HepG2 (cell line): ENCODE results near the gene IL1RAPL2. TPM values are rescaled to one million over a fixed set of nuclear protein-coding genes. Genes with fewer than 3 reads are reported as not detected.

Experiments
- ATAC-seq: fragments of 200-7000 bp; cut with Tn5 transposase; 3 replicates; pipeline ENCODE4 v1.9.1; 2020; ENCODE audit warnings: mild to moderate bottlenecking, moderate library complexity
- BruUV-seq: library from RNA; stranded (reverse); fragments of 400-500 nt; replicated peaks from 2 replicates; lab custom pipeline; 2021; lab: Mats Ljungman, UMichigan
- CTCF ChIA-PET: fragments of 300-600 bp; formaldehyde crosslinking; extraction: SDS; loops from one replicate; lab custom pipeline; 2021; ENCODE audit warnings: low total read pairs, inconsistent platforms, low intra/inter-chr PET ratio; lab: Yijun Ruan, JAX
- POLR2A ChIA-PET: fragments of 350-600 bp; sonication (Branson Sonifier 250); formaldehyde crosslinking; loops from one replicate; lab custom pipeline; 2020; ENCODE audit warnings: antibody characterized with exemption, inconsistent platforms; lab: Yijun Ruan, JAX
- DNase-seq: peaks from one replicate; pipeline ENCODE4 v3.0.0-alpha.2; 2015; ENCODE audit warnings: low spot score
- FAIRE-seq: peaks from 3 replicates; lab custom pipeline; 2011; peaks lifted over from hg19 to GRCh38; lab: Jason Lieb, UNC
- H2AFZ ChIP-seq: one replicate; pipeline ENCODE4 v1.6.1; 2011; ENCODE audit warnings: low read length, inconsistent platforms
- H3K27ac ChIP-seq: fragments of 300-600 bp; 3 replicates; pipeline ENCODE4 v1.8.0; 2011; ENCODE audit warnings: mixed run types, mild to moderate bottlenecking, mixed read lengths, low read length, inconsistent platforms; ENCODE audit not compliant: insufficient read depth; ENCODE audit errors: extremely low read length
- H3K27me3 ChIP-seq, 2 experiments: fragments of 200-600 bp in 1 of 2; 2 replicates in 1 of 2; 3 replicates in 1 of 2; pipeline versions ENCODE4 v1.6.0 to v1.8.0; 2011; ENCODE audit warnings: low read length in 2 of 2, mild to moderate bottlenecking in 2 of 2, moderate library complexity in 2 of 2, inconsistent platforms in 1 of 2; ENCODE audit not compliant: insufficient read depth in 2 of 2, control insufficient read depth in 1 of 2
- H3K36me3 ChIP-seq, 2 experiments: fragments of 200-600 bp in 1 of 2; replicated peaks in 1 of 2; 2 replicates in 1 of 2; 3 replicates in 1 of 2; pipeline versions ENCODE4 v1.5.1 to v1.8.0; 2011; ENCODE audit warnings: low read length in 2 of 2, inconsistent platforms in 1 of 2; ENCODE audit not compliant: insufficient read depth in 2 of 2, control insufficient read depth in 1 of 2
- H3K4me1 ChIP-seq: 2 replicates; pipeline ENCODE4 v1.5.1; 2012; ENCODE audit warnings: low read length, inconsistent platforms; ENCODE audit not compliant: insufficient read depth
- H3K4me2 ChIP-seq: 2 replicates; pipeline ENCODE4 v1.6.0; 2011; ENCODE audit warnings: low read depth, low read length, inconsistent platforms
- H3K4me3 ChIP-seq, 3 experiments: fragments of 200-600 bp in 1 of 3; sonication (generic), shearing (Covaris generic) in 1 of 3; replicated peaks in 1 of 3; 2 replicates each; pipeline ENCODE4 v1.5.1; 2011 to 2016; ENCODE audit warnings: low read length in 3 of 3, inconsistent platforms in 2 of 3, low read depth in 2 of 3, mild to moderate bottlenecking in 2 of 3, control low read depth in 1 of 3, mixed read lengths in 1 of 3; ENCODE audit not compliant: insufficient read depth in 1 of 3
- H3K79me2 ChIP-seq: one replicate; pipeline ENCODE4 v1.6.1; 2011; ENCODE audit warnings: low read length, inconsistent platforms; ENCODE audit not compliant: insufficient read depth
- H3K9ac ChIP-seq: 2 replicates; pipeline ENCODE4 v1.6.0; 2011; ENCODE audit warnings: mild to moderate bottlenecking, low read depth, low read length, inconsistent platforms; ENCODE audit not compliant: insufficient read depth
- H3K9me3 ChIP-seq: 2 replicates; pipeline ENCODE4 v1.5.1; 2012; ENCODE audit warnings: mild to moderate bottlenecking, low read length
- H4K20me1 ChIP-seq: 2 replicates; pipeline ENCODE4 v1.6.0; 2011; ENCODE audit warnings: inconsistent platforms, mild to moderate bottlenecking, low read length, moderate library complexity; ENCODE audit not compliant: insufficient read depth
- GATAD1 ChIP-seq: IDR thresholded peaks from 2 replicates; pipeline ENCODE4 v1.6.1; 2016; ENCODE audit warnings: missing genetic modification reagents, missing compliant biosample characterization
- NKX3-1 ChIP-seq: sonication (generic); formaldehyde crosslinking; IDR thresholded peaks from 2 replicates; pipeline ENCODE4 v1.5.0; 2020; ENCODE audit warnings: missing genetic modification reagents
- PRPF4 ChIP-seq: fragments of 200-400 bp; formaldehyde crosslinking; IDR thresholded peaks from 2 replicates; pipeline ENCODE4 v1.6.1; 2016; ENCODE audit warnings: low read length, low read depth; ENCODE audit not compliant: poor library complexity, severe bottlenecking
- RAD21 ChIP-seq: fragments of 450-650 bp; formaldehyde crosslinking; IDR thresholded peaks from 2 replicates; pipeline ENCODE4 v1.5.0; 2020; ENCODE audit warnings: mild to moderate bottlenecking
- STAT5B ChIP-seq: sonication (generic); formaldehyde crosslinking; IDR thresholded peaks from 2 replicates; pipeline ENCODE4 v1.4.0; 2020; ENCODE audit warnings: missing genetic modification reagents
- ZNF350 ChIP-seq: sonication (generic); formaldehyde crosslinking; IDR thresholded peaks from 2 replicates; pipeline ENCODE4 v1.4.0; 2020; ENCODE audit warnings: mild to moderate bottlenecking, low read depth, missing genetic modification reagents, borderline replicate concordance
- ZNF629 ChIP-seq: sonication (generic); formaldehyde crosslinking; conservative IDR thresholded peaks from 2 replicates; pipeline ENCODE4 v1.5.0; 2020; ENCODE audit warnings: missing genetic modification reagents
- ZNF883 ChIP-seq: sonication (generic); formaldehyde crosslinking; IDR thresholded peaks from 2 replicates; pipeline ENCODE4 v1.5.1; 2020; ENCODE audit warnings: mild to moderate bottlenecking, missing genetic modification reagents; ENCODE audit errors: not compliant biosample characterization
- ZSCAN29 ChIP-seq: sonication (generic); formaldehyde crosslinking; conservative IDR thresholded peaks from 2 replicates; pipeline ENCODE4 v1.4.0; 2020; ENCODE audit warnings: mild to moderate bottlenecking, missing genetic modification reagents
- WGBS: methylation state at CpG from one replicate; pipeline ENCODE4 v1.1.6; 2017; ENCODE audit warnings: low lambda C conversion rate; 5-methylcytosine and 5-hydroxymethylcytosine counted together
- in situ Hi-C: cut with HindIII; loops from 2 replicates; pipeline ENCODE4 v1.10.0; 2017; ENCODE audit warnings: low pct_unique_long_range_greater_than_20kb; ENCODE audit not compliant: extremely low pct_ligation_motif_present
- intact Hi-C: fragments of 100-400 bp; cut with micrococcal nuclease; formaldehyde crosslinking; loops from one replicate; pipeline ENCODE4 v1.10.0; 2022; ENCODE audit not compliant: unreplicated experiment
- polyA plus RNA-seq, 8 experiments: library from polyadenylated mRNA; depleted of rRNA in 3 of 8; stranded (reverse) in 7 of 8; unstranded in 1 of 8; fragments of >200 nt; fragmentation: Illumina TruSeq in 4 of 8; extraction: Trizol in 4 of 8; gene quantifications; 2 replicates each; pipeline versions ENCODE4 v1.2.1 to v1.2.3, GENCODE V29; 2011 to 2016; ENCODE audit warnings: low read depth in 4 of 8, missing spikeins in 1 of 8, mixed read lengths in 1 of 8; ENCODE audit not compliant: insufficient read depth in 1 of 8
- total RNA-seq, 5 experiments: library from RNA; depleted of rRNA; stranded (reverse); fragments of >200 nt; fragmentation: Illumina TruSeq; extraction: Trizol; gene quantifications; 2 replicates each; pipeline ENCODE4 v1.2.3, GENCODE V29; 2016; ENCODE audit warnings: low read depth in 1 of 5
- TF ChIP-seq, protein P1 (sequence below): sonication (generic); formaldehyde crosslinking; IDR thresholded peaks from 2 replicates; pipeline ENCODE4 v1.4.0; 2020; ENCODE audit warnings: mild to moderate bottlenecking, low read depth, missing genetic modification reagents
- TF ChIP-seq, protein P2 (sequence below): sonication (generic); formaldehyde crosslinking; IDR thresholded peaks from 2 replicates; pipeline ENCODE4 v1.4.0; 2020; ENCODE audit warnings: missing genetic modification reagents, mild to moderate bottlenecking, borderline replicate concordance
- TF ChIP-seq, protein P3 (sequence below): sonication (generic); formaldehyde crosslinking; IDR thresholded peaks from 2 replicates; pipeline ENCODE4 v1.5.1; 2020; ENCODE audit warnings: missing genetic modification reagents, mild to moderate bottlenecking, borderline replicate concordance
- TF ChIP-seq, protein P4 (sequence below): sonication (generic); formaldehyde crosslinking; conservative IDR thresholded peaks from 2 replicates; pipeline ENCODE4 v1.4.0; 2020; ENCODE audit warnings: missing genetic modification reagents

Gene IL1RAPL2
- total and polyA plus RNA-seq, 2 of the 13 experiments (the other 11 are each of a cell fraction or from before 2014, with no cell fraction given), result not detected

DNA sequence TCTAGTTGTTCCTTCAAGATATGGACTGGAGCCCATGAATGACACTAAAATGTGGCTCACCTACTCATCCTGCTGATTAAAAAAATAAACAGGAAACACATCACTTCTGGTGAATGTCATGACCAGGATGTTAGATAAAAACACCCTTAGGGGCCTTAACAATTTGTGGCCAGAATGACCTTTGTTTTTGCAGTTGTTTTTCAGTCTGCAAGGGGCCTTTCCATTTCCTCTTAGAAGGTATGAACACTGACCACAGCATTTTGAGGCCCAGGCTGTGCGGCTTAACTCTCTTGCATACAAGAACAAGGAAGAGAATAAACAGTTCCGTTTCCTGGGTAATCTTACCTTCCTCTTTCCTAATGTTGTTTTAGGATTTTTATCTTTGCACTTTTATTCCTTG is 113.2 kb downstream of the IL1RAPL2 start:
- Histone ChIP-seq H3K4me1 (no peaks in the 10 kb centered on the region), H3K9ac (no peak overlapping the region), H4K20me1 (no peaks in the 10 kb centered on the region), H3K36me3 (no peaks in the 10 kb centered on the region), H2AFZ (no peak overlapping the region), H3K4me3 (no peak overlapping the region), H3K27ac (no peak overlapping the region), H3K9me3 (no peaks in the 10 kb centered on the region), H3K27me3 (no peaks in the 10 kb centered on the region), H3K79me2 (no peaks in the 10 kb centered on the region), H3K4me2 (no peak overlapping the region)
- no peak for ATAC-seq
- CTCF ChIA-PET, result no interaction called here
- POLR2A ChIA-PET, result no interaction called here
- in situ Hi-C loops, result no loop called here
- intact Hi-C loops, result no loop called here
- 50% methylated on average over 2 of the region's 2 CpGs for WGBS
- DNase-seq, result no peak
- BruUV-seq, result no TSS peak
- FAIRE-seq, result no peak
- TF ChIP-seq STAT5B, result no peak
- TF ChIP-seq NKX3-1 (CRISPR knock-in tag), result no peak
- TF ChIP-seq, protein P1, sequence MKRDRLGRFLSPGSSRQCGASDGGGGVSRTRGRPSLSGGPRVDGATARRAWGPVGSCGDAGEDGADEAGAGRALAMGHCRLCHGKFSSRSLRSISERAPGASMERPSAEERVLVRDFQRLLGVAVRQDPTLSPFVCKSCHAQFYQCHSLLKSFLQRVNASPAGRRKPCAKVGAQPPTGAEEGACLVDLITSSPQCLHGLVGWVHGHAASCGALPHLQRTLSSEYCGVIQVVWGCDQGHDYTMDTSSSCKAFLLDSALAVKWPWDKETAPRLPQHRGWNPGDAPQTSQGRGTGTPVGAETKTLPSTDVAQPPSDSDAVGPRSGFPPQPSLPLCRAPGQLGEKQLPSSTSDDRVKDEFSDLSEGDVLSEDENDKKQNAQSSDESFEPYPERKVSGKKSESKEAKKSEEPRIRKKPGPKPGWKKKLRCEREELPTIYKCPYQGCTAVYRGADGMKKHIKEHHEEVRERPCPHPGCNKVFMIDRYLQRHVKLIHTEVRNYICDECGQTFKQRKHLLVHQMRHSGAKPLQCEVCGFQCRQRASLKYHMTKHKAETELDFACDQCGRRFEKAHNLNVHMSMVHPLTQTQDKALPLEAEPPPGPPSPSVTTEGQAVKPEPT (CRISPR knock-in tag), result no peak
- TF ChIP-seq ZNF883 (CRISPR knock-in tag), result no peak
- no peak for TF ChIP-seq GATAD1 (CRISPR knock-in tag)
- TF ChIP-seq RAD21 (CRISPR knock-in tag), result no peak
- TF ChIP-seq, protein P2, sequence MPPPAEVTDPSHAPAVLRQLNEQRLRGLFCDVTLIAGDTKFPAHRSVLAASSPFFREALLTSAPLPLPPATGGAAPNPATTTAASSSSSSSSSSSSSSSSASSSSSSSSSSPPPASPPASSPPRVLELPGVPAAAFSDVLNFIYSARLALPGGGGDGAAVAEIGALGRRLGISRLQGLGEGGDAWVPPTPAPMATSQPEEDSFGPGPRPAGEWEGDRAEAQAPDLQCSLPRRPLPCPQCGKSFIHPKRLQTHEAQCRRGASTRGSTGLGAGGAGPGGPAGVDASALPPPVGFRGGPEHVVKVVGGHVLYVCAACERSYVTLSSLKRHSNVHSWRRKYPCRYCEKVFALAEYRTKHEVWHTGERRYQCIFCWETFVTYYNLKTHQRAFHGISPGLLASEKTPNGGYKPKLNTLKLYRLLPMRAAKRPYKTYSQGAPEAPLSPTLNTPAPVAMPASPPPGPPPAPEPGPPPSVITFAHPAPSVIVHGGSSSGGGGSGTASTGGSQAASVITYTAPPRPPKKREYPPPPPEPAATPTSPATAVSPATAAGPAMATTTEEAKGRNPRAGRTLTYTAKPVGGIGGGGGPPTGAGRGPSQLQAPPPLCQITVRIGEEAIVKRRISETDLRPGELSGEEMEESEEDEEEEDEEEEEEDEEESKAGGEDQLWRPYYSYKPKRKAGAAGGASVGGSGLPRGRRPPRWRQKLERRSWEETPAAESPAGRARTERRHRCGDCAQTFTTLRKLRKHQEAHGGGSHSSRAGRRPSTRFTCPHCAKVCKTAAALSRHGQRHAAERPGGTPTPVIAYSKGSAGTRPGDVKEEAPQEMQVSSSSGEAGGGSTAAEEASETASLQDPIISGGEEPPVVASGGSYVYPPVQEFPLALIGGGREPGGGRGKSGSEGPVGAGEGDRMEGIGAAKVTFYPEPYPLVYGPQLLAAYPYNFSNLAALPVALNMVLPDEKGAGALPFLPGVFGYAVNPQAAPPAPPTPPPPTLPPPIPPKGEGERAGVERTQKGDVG (CRISPR knock-in tag), result no peak
- TF ChIP-seq, protein P3, sequence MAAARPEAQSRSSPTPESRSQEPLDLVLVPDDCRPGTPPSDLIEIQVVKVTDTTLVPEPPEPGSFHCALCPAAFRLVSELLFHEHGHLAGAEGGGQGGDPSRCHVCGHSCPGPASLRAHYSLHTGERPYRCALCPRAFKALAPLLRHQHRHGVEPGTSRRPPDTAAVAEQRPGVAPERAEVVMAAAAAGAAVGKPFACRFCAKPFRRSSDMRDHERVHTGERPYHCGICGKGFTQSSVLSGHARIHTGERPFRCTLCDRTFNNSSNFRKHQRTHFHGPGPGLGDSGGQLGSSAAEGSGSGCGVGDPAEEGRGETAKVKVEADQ (CRISPR knock-in tag), result no peak
- TF ChIP-seq ZSCAN29 (CRISPR knock-in tag), result no peak
- no peak for TF ChIP-seq ZNF629
- TF ChIP-seq, protein P4, sequence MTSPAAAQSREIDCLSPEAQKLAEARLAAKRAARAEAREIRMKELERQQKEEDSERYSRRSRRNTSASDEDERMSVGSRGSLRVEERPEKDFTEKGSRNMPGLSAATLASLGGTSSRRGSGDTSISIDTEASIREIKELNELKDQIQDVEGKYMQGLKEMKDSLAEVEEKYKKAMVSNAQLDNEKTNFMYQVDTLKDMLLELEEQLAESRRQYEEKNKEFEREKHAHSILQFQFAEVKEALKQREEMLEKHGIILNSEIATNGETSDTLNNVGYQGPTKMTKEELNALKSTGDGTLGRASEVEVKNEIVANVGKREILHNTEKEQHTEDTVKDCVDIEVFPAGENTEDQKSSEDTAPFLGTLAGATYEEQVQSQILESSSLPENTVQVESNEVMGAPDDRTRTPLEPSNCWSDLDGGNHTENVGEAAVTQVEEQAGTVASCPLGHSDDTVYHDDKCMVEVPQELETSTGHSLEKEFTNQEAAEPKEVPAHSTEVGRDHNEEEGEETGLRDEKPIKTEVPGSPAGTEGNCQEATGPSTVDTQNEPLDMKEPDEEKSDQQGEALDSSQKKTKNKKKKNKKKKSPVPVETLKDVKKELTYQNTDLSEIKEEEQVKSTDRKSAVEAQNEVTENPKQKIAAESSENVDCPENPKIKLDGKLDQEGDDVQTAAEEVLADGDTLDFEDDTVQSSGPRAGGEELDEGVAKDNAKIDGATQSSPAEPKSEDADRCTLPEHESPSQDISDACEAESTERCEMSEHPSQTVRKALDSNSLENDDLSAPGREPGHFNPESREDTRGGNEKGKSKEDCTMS (CRISPR knock-in tag), result no peak
- TF ChIP-seq ZNF350 (CRISPR knock-in tag), result no peak
- no peak for TF ChIP-seq PRPF4
